HG02759 (cell line): ENCODE data around the gene TTLL11.

Experiments used
- ATAC-seq: cut with Tn5 transposase; IDR thresholded peaks from one replicate; pipeline ENCODE4 v1.9.1; 2021; ENCODE audit warnings: mild to moderate bottlenecking, moderate library complexity; ENCODE audit not compliant: unreplicated experiment

TTLL11 gene

GRCh38 chr9:121820286-121821005 is 272.7 kb downstream of the TTLL11 start:
- ATAC-seq, result no peak

- ATAC-seq, result no peak
Measured at GRCh38 chr9:121819428-121820231, 273.5 kb downstream of the TTLL11 start.

- ATAC-seq, result no peak
Measured at GRCh38 chr9:121818841-121819427, 274.2 kb downstream of the TTLL11 start.

- no peak for ATAC-seq
Measured at GRCh38 chr9:121818016-121818661, 275.0 kb downstream of the TTLL11 start.

GRCh38 chr9:121817476-121817875 is 275.6 kb downstream of the TTLL11 start:
- no peak for ATAC-seq

GRCh38 chr9:121816845-121817450 is 276.2 kb downstream of the TTLL11 start:
- ATAC-seq, result no peak

GRCh38 chr9:121816449-121816817 is 276.7 kb downstream of the TTLL11 start:
- ATAC-seq, result no peak

- ATAC-seq, result no peak
Measured at GRCh38 chr9:121815546-121816448, 277.3 kb downstream of the TTLL11 start.

GRCh38 chr9:121815084-121815483 is 278.0 kb downstream of the TTLL11 start:
- ATAC-seq, result no peak

- ATAC-seq, result no peak
Measured at GRCh38 chr9:121814594-121814993, 278.5 kb downstream of the TTLL11 start.

- ATAC-seq, result no peak
Measured at GRCh38 chr9:121813519-121814210, 279.4 kb downstream of the TTLL11 start.

- ATAC-seq, result no peak
Measured at GRCh38 chr9:121812159-121812735, 280.9 kb downstream of the TTLL11 start.

- ATAC-seq, result no peak
Measured at GRCh38 chr9:121811751-121812150, 281.4 kb downstream of the TTLL11 start.

- no peak for ATAC-seq
Measured at GRCh38 chr9:121811140-121811539, 282.0 kb downstream of the TTLL11 start.

GRCh38 chr9:121810489-121810888 is 282.6 kb downstream of the TTLL11 start:
- ATAC-seq, result no peak

- ATAC-seq, result no peak
Measured at GRCh38 chr9:121809356-121810050, 283.6 kb downstream of the TTLL11 start.

- ATAC-seq, result no peak
Measured at GRCh38 chr9:121808781-121809180, 284.3 kb downstream of the TTLL11 start.

GRCh38 chr9:121807823-121808278 is 285.3 kb downstream of the TTLL11 start:
- no peak for ATAC-seq
